ENCODE data around the gene RPTOR.

RPTOR gene

DNA sequence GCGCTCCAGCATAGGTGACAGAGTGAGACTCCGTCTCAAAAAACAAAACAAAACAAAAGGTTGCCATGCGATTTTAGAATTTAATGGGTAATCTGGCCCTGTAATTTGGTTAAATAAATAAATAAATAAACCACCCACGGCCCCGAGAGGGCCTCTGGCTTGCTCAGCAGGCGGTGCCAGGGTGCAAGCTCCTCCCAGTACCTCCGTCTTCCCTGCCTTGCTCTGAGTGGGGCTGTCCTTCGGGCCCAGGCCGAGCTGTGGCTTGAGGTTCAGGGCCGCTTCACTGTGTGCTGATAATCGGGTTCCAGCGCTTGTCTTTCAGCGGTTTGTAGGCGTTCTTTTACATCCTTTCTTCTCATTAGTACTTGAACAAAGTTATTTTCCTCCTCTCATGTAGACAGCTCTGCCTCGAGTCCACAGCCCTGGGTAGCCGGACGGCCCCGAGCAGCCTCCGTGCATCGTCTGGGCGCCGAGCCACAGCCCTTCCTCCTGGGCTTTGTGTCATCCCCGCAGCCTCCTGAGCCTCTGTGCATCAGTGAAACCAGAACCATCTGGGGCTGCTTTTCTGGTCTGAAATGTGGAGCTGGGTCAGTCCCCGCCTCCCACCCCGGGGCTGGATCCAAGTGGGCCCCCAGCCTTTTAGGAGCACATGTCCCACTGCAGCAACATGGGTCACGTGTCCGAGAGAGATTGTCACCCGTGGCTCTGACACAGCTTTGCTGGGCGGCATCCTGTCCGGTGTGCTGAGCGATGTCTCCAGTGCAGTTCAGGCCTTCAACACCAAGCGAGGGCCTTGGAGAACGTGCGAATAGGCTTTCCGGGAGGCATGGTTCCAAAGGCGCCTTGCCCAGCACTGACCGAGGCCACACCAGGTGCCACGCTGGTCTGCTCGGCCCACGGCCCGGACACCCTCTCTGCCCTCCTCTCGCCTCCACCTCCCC, 289.6 kb downstream of the RPTOR start:
- peak; percentile 80 for DNase-seq (ENCODE audit: low read depth)

GRCh38 chr17:80834893-80835275, 290.2 kb downstream of the RPTOR start:
- DNase-seq (ENCODE audit: low read depth), result no peak

DNA sequence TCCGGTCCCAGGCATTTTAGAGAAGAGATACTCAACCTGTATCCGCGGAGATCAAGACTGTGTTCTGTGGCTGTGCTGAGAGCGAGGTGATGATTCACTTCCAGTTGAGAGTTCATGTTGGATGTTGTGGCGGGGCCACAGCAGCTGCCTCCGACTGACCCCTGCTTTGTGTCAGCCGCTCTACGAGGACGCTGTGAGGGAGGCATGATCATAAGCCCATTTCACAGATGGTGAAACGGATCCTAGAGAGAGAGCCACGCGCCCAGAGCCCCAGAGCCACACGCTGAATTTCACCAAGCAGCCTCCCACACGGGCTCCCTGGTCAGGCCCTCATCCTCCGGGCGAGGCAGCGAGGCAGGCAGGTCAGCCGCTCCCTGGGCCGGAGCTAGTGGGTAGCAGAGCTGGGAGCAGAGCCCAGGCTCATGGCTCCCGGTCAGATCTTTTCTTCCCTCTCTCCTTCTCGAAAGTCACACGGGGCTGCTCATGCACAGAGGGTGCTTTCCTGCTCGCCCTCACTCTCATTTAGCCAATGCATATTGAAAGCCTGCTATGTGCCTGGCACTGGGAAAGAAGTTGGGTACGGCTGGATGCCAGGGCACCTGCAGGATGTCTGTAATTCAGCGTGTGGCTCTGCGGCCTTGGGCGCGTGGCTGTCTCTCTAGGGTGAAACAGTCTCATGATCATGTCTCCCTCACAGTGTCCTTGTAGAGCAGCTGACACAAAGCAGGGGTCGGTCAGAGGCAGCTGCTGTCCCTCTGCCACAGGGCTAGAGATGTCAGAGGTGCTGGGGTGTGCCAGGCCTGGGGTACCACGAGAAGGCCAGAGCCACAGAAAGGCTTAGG, 291.4 kb downstream of the RPTOR start:
- no peak for DNase-seq (ENCODE audit: low read depth)

- DNase-seq (ENCODE audit: low read depth), result no peak
Observed at GRCh38 chr17:80836658-80836965, 292.0 kb downstream of the RPTOR start.

DNA sequence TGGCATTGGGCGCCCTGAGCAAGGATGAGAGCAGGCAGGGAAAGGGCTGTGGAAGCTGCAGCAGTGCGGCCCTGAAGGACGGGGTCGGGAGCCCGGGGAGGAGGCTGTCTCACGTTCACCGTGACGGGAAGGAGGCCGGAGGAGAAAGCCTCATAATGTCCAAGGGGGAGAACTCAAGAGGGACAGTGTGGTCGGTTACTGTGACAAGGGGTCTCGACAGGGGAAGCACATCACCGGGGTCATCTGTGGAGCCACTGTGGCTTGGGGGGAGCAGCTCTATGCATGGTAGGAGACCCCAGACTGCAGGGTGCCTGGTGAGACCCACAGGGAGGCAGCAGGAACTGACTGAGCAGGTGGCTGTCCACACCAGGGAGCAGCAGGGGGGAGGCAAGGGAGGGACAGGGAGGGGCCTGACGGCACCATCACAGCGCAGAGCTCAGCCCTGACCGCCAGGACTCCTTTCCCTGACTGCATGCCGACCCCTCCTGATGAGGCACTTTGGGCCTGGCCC, 292.4 kb downstream of the RPTOR start:
- DNase-seq (ENCODE audit: low read depth), result no peak

DNA sequence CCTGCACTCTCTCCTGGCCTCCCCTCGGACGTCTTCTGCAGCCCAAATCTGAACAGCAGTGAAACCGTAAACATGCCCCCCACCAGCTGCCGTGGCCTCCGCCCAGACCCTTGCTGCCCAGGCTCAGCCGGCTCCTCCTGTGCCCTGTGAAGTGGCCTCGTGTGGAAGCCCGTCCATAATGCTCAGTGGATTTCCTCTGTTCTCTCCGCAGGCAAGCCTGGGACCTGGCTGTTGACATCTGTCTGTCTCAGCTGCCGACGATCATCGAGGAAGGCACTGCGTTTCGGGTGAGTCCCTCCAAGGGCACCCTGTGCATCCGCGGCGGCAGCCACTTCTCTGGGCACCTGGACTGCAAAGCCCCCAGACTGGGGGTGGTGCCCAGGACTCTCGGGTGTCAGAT, 293.1 kb downstream of the RPTOR start:
- DNase-seq (ENCODE audit: low read depth), result no peak

DNA sequence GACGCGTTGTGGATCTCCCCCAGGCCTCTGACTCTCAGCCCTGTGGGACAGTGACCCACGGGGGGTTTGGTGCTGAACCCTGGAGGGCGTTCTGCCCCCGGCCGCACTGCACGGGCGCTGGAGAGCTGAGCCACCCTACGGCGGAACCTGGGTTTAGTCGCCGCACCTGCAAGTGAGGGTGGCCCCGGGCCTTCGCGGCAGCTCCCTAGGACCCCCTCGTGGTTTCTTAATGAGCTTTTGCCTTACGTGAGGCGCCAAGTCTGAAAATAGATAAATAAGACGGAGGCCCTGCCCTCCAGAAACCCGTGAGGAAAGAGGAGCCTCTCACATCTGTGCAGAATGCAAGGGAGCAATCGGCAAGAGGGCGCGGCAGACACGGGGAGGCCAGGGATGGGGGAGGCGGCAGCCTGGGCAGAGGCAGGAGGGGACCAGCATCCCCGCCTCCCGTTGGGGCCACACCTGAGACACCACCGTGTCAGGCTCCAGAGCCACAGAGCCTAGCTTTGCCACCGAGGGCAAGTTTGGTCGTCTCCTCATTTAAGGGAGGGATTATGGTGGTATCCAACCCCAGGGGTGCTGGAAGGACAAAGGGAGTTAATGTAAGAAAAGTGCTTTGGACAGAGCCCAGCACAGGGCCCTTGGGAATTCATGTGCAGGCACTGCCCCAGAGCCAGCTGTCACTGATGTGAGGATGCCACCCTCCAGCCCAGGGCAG, 293.8 kb downstream of the RPTOR start:
- no peak for DNase-seq (ENCODE audit: low read depth)

DNA sequence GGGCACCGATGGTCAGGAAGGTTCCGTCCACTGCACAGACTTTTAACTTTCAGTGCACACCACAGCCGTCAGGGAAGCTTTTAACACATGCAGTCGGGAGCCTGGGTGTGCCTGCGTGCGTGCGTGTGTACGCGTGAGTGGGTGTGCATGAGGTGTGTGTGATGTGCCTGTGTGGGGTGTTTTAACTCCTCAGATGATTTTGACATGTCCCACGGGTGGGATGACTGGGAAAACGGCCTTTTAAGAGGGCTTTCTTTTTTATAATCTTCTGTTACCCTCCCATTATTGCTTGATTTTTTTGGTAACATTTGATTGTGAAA, 294.3 kb downstream of the RPTOR start:
- no peak for DNase-seq (ENCODE audit: low read depth)

- DNase-seq (ENCODE audit: low read depth), result no peak
Observed at GRCh38 chr17:80839511-80839941, 294.9 kb downstream of the RPTOR start.

GRCh38 chr17:80839970-80840369, 295.3 kb downstream of the RPTOR start:
- DNase-seq (ENCODE audit: low read depth), result no peak

DNA sequence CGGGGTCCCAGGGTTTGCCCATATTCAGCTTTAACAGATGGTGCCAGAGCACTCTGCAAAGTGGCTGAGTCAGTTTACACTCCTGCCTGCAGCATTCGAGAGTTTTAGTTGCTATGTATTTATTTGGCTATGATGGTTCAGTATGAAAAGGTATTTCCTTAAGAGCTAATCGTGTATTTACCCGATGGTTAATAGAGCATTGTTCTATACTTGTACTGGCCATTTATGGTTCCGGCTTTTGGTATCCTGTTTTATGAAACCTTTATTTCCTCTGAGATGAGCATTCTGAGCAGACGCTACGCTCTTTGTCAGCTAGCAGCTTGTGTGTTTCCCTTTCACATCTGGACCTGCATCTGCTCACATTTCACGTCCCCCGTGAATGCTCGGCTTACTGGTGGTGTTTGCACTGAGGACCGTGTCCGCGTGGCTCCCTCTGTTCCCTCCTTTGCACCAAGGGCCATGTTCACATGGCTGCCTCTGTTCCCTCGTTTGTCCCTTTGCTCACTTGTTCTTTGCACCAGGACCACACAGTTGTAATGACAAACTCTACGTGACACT, 297.9 kb downstream of the RPTOR start:
- DNase-seq (ENCODE audit: low read depth), result no peak

GRCh38 chr17:80843741-80844156, 299.1 kb downstream of the RPTOR start:
- no peak for DNase-seq (ENCODE audit: low read depth)

- DNase-seq (ENCODE audit: low read depth), result no peak
Observed at GRCh38 chr17:80844418-80844990, 299.9 kb downstream of the RPTOR start.

DNA sequence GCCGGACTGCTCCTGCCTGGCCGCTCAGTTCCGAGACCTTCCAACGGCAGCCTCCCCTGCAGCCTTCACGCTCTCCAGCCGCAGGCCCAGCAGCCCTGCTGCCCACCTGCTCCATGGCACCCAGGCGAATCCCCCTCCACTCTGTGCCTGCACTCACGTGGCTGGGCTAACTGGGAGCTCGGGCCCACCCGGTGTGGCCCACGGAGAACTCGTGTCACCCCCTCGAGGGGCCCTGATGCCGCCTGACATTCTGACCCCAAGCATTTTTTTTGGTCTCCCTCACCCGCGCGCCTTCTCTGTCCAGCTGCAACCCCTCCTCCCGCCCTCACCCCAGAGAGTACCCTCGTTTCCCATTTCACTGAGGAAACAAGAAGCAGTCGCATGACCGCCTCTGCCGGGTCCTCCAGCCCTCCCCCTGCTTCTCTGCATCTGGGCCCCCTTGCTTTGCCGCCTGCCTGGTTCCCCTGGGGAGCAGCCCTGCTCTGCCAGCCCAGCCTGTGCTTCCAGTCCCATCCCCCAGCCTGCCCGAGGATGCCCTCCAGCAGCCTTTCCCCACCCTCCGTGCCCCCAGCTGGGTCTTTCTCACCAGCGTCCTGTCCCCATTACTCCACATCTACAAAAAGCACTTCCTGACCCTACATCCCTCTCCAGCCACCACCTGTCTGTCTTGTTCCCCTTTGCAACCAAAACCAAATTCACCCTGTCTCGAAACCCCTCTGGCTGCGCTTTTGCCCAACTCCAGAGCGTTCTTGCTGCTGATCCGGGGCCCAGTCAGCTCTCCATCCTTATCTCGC, 300.6 kb downstream of the RPTOR start:
- no peak for DNase-seq (ENCODE audit: low read depth)

- DNase-seq (ENCODE audit: low read depth), result no peak
Observed at GRCh38 chr17:80845863-80846671, 301.4 kb downstream of the RPTOR start.

DNA sequence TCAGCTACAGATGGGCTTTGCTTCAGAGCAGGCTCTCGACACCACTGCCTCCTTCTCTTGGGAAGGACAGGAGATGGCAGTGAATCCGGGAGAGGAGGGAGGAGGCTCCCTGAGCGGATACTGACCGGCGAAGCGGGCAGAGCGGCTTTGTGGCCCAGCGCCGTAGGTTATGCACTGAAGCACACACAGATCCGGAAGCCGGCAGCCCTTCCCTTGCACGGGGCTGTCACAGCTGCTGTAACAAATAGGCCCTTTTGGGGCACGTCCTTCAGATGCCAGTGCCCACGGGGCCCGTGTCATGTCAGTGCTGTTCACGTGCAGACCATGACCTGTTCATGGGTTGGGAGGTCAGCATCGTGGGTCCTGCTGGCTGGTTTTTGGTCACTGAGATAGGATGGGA, 302.3 kb downstream of the RPTOR start:
- DNase-seq (ENCODE audit: low read depth), result no peak

- DNase-seq (ENCODE audit: low read depth), result no peak
Observed at GRCh38 chr17:80847496-80848230, 303.0 kb downstream of the RPTOR start.

- DNase-seq (ENCODE audit: low read depth), result no peak
Observed at GRCh38 chr17:80848449-80849102, 303.9 kb downstream of the RPTOR start.

GRCh38 chr17:80849119-80849518, 304.5 kb downstream of the RPTOR start:
- DNase-seq (ENCODE audit: low read depth), result no peak

Measured in fibroblast of the conjunctiva (primary cell).